HG03175 (cell line): ENCODE results near the gene CYFIP2.

Source experiments
- ATAC-seq: cut with Tn5 transposase; IDR thresholded peaks from one replicate; pipeline ENCODE4 v1.9.1; 2021; ENCODE audit warnings: mild to moderate bottlenecking, moderate library complexity; ENCODE audit not compliant: unreplicated experiment

The CYFIP2 gene

GRCh38 chr5:157352756-157353340 is 86.9 kb downstream of the CYFIP2 start:
- no peak for ATAC-seq

GRCh38 chr5:157354800-157355199 is 88.9 kb downstream of the CYFIP2 start:
- ATAC-seq = no peak

GRCh38 chr5:157356576-157356975 is 90.7 kb downstream of the CYFIP2 start:
- no peak for ATAC-seq

GRCh38 chr5:157357823-157358222 is 91.9 kb downstream of the CYFIP2 start:
- no peak for ATAC-seq

- no peak for ATAC-seq
Measured at GRCh38 chr5:157358871-157359270, 92.9 kb downstream of the CYFIP2 start.

- ATAC-seq = no peak
Measured at GRCh38 chr5:157359356-157360055, 93.6 kb downstream of the CYFIP2 start.

- no peak for ATAC-seq
Measured at GRCh38 chr5:157362012-157362411, 96.1 kb downstream of the CYFIP2 start.

GRCh38 chr5:157362502-157362901 is 96.6 kb downstream of the CYFIP2 start:
- no peak for ATAC-seq

GRCh38 chr5:157362982-157363381 is 97.1 kb downstream of the CYFIP2 start:
- ATAC-seq = no peak

GRCh38 chr5:157365732-157366131 is 99.8 kb downstream of the CYFIP2 start:
- no peak for ATAC-seq

GRCh38 chr5:157366741-157367674 is 101.1 kb downstream of the CYFIP2 start:
- ATAC-seq = no peak

GRCh38 chr5:157369507-157369906 is 103.6 kb downstream of the CYFIP2 start:
- no peak for ATAC-seq

GRCh38 chr5:157370967-157371366 is 105.0 kb downstream of the CYFIP2 start:
- no peak for ATAC-seq

GRCh38 chr5:157371655-157372471 is 105.9 kb downstream of the CYFIP2 start:
- ATAC-seq = no peak

- no peak for ATAC-seq
Measured at GRCh38 chr5:157372472-157372822, 106.5 kb downstream of the CYFIP2 start.

- ATAC-seq = no peak
Measured at GRCh38 chr5:157378509-157378908, 112.6 kb downstream of the CYFIP2 start.

GRCh38 chr5:157379983-157380382 is 114.1 kb downstream of the CYFIP2 start:
- no peak for ATAC-seq

GRCh38 chr5:157381746-157382145 is 115.8 kb downstream of the CYFIP2 start:
- no peak for ATAC-seq

- no peak for ATAC-seq
Measured at GRCh38 chr5:157382996-157383800, 117.3 kb downstream of the CYFIP2 start.
